PC-3 (cell line): ENCODE measurements around the gene HOXC9. TPM values are rescaled to one million over a fixed set of nuclear protein-coding genes. Genes with fewer than 3 reads are reported as not detected.

Experiments used
- ATAC-seq: fragments of 200-7000 bp; cut with Tn5 transposase; 2 replicates; pipeline ENCODE4 v1.9.1; 2020; ENCODE audit warnings: mild to moderate bottlenecking, moderate library complexity
- BruUV-seq: library from RNA; stranded (reverse); fragments of 400-500 nt; replicated peaks from 2 replicates; lab custom pipeline; 2021; lab: Mats Ljungman, UMichigan
- CTCF ChIA-PET: fragments of 300-600 bp; sonication (Branson Sonifier 250); formaldehyde crosslinking; loops from one replicate; lab custom pipeline; 2022; ENCODE audit warnings: antibody characterized with exemption; lab: Charles Lee
- POLR2A ChIA-PET: fragments of 300-600 bp; sonication (Branson Sonifier 250); formaldehyde crosslinking; loops from one replicate; lab custom pipeline; 2022; ENCODE audit warnings: antibody characterized with exemption; ENCODE audit not compliant: unreplicated experiment; lab: Charles Lee
- DNase-seq: peaks from one replicate; pipeline ENCODE4 v3.0.0-alpha.2; 2015
- H2AFZ ChIP-seq: fragments of 300-600 bp; sonication (generic); 2 replicates; pipeline ENCODE4 v1.6.0; 2016; ENCODE audit warnings: antibody characterized with exemption, low read length
- H3F3A ChIP-seq: fragments of 300-600 bp; sonication (generic); one replicate; pipeline ENCODE4 v1.6.0; 2017; ENCODE audit warnings: antibody characterized with exemption, low read length, control low read depth, mild to moderate bottlenecking; ENCODE audit not compliant: unreplicated experiment
- H3K27ac ChIP-seq: fragments of 300-600 bp; sonication (generic); 2 replicates; pipeline ENCODE4 v1.5.1; 2016; ENCODE audit warnings: mild to moderate bottlenecking, low read length
- H3K27me3 ChIP-seq: fragments of 300-600 bp; sonication (generic); 2 replicates; pipeline ENCODE4 v1.6.1; 2016; ENCODE audit warnings: low read length, mixed read lengths
- H3K36me3 ChIP-seq: fragments of 300-600 bp; sonication (generic); 2 replicates; pipeline ENCODE4 v1.6.1; 2016; ENCODE audit warnings: low read depth, mixed run types, low read length, mixed read lengths
- H3K4me1 ChIP-seq: fragments of 300-600 bp; sonication (generic); 2 replicates; pipeline ENCODE4 v1.5.1; 2016; ENCODE audit warnings: low read length; ENCODE audit not compliant: insufficient read depth
- H3K4me2 ChIP-seq: fragments of 300-600 bp; sonication (generic); 2 replicates; pipeline ENCODE4 v1.6.0; 2016; ENCODE audit warnings: low read length
- H3K4me3 ChIP-seq: fragments of 300-600 bp; sonication (generic); 2 replicates; pipeline ENCODE4 v1.5.1; 2016; ENCODE audit warnings: mild to moderate bottlenecking, low read length, mixed read lengths
- H3K79me2 ChIP-seq: fragments of 300-600 bp; sonication (generic); 2 replicates; pipeline ENCODE4 v1.6.1; 2017; ENCODE audit warnings: low read length, mixed read lengths
- H3K9ac ChIP-seq: fragments of 300-600 bp; sonication (generic); 2 replicates; pipeline ENCODE4 v1.6.0; 2016; ENCODE audit warnings: mild to moderate bottlenecking, low read length
- H3K9me2 ChIP-seq: fragments of 300-600 bp; sonication (generic); replicated peaks from 2 replicates; pipeline ENCODE4 v1.6.1; 2016; ENCODE audit warnings: mixed run types, low read length, mixed read lengths
- H3K9me3 ChIP-seq: fragments of 300-600 bp; sonication (generic); 2 replicates; pipeline ENCODE4 v1.6.1; 2016; ENCODE audit warnings: low read length, mixed read lengths
- H4K20me1 ChIP-seq: fragments of 300-600 bp; sonication (generic); 2 replicates; pipeline ENCODE4 v1.6.1; 2016; ENCODE audit warnings: low read length, mixed read lengths
- EZH2 ChIP-seq: fragments of 300-600 bp; sonication (generic); IDR thresholded peaks from one replicate; pipeline ENCODE4 v1.6.1; 2017; ENCODE audit warnings: antibody characterized with exemption, mild to moderate bottlenecking, low read length; ENCODE audit not compliant: unreplicated experiment
- EZH2phosphoT487 ChIP-seq: fragments of 300-600 bp; sonication (generic); IDR thresholded peaks from 2 replicates; pipeline ENCODE4 v1.6.1; 2018; ENCODE audit warnings: mild to moderate bottlenecking, antibody characterized with exemption, low read length, borderline replicate concordance
- intact Hi-C: fragments of 100-400 bp; cut with micrococcal nuclease; formaldehyde crosslinking; loops from 2 replicates; pipeline ENCODE4 v1.9.0; 2023
- total RNA-seq: library from RNA; depleted of rRNA; stranded (reverse); fragments of >200 nt; gene quantifications from 2 replicates; pipeline ENCODE4 v1.2.3, GENCODE V29; 2014
- TF ChIP-seq, protein P1 (sequence below): fragments of 300-600 bp; sonication (generic); conservative IDR thresholded peaks from 2 replicates; pipeline ENCODE4 v1.5.1; 2017; ENCODE audit warnings: antibody characterized with exemption, low read depth, mild to moderate bottlenecking, low read length

HOXC9 gene
- total RNA-seq, 1 experiment from 2014 or later, result 1.5 TPM

- ChIA-PET POLR2A (interaction anchor here (0.6 kb wide), 1 partner anchor 15 kb away, joined by 7 read pairs; no protein-coding TSS in a partner anchor), CTCF (interaction anchor here (0.6 to 1.0 kb wide), 3 partner anchors 11 to 164 kb away, joined by 3 to 4 read pairs (median 4); no protein-coding TSS in a partner anchor)
- no peaks in the 10 kb centered on the region for H3F3A ChIP-seq
- peaks cover 10% of the 10 kb centered on the region for H3K4me1 ChIP-seq
- intact Hi-C loops, result no loop called here
- 0 out of 2 replicates have a peak overlapping the region, but pooled peaks have one; percentile 53 for H3K4me2 ChIP-seq
- H3K4me3 ChIP-seq, result no peak overlapping the region
- no peak for DNase-seq
- no TSS peak for BruUV-seq
- no peaks in the 10 kb centered on the region for H4K20me1 ChIP-seq
- H3K9ac ChIP-seq, result no peak overlapping the region
- no peaks in the 10 kb centered on the region for H3K9me2 ChIP-seq
- H3K36me3 ChIP-seq, result no peaks in the 10 kb centered on the region
- ATAC-seq, result no peak
- no peaks in the 10 kb centered on the region for H3K27me3 ChIP-seq
- no peaks in the 10 kb centered on the region for H3K9me3 ChIP-seq
- TF ChIP-seq, protein P1, sequence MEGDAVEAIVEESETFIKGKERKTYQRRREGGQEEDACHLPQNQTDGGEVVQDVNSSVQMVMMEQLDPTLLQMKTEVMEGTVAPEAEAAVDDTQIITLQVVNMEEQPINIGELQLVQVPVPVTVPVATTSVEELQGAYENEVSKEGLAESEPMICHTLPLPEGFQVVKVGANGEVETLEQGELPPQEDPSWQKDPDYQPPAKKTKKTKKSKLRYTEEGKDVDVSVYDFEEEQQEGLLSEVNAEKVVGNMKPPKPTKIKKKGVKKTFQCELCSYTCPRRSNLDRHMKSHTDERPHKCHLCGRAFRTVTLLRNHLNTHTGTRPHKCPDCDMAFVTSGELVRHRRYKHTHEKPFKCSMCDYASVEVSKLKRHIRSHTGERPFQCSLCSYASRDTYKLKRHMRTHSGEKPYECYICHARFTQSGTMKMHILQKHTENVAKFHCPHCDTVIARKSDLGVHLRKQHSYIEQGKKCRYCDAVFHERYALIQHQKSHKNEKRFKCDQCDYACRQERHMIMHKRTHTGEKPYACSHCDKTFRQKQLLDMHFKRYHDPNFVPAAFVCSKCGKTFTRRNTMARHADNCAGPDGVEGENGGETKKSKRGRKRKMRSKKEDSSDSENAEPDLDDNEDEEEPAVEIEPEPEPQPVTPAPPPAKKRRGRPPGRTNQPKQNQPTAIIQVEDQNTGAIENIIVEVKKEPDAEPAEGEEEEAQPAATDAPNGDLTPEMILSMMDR, result no peak
- no peak for TF ChIP-seq EZH2phosphoT487
- H3K27ac ChIP-seq, result no peak overlapping the region
- H2AFZ ChIP-seq, result peak overlapping the region; percentile 49; the same call in 1 of the 2 replicates
- peaks cover 48% of the 10 kb centered on the region for H3K79me2 ChIP-seq
These were observed 27.5 kb downstream of the HOXC9 start for GRCh38 chr12:54027442-54027786.

DNA sequence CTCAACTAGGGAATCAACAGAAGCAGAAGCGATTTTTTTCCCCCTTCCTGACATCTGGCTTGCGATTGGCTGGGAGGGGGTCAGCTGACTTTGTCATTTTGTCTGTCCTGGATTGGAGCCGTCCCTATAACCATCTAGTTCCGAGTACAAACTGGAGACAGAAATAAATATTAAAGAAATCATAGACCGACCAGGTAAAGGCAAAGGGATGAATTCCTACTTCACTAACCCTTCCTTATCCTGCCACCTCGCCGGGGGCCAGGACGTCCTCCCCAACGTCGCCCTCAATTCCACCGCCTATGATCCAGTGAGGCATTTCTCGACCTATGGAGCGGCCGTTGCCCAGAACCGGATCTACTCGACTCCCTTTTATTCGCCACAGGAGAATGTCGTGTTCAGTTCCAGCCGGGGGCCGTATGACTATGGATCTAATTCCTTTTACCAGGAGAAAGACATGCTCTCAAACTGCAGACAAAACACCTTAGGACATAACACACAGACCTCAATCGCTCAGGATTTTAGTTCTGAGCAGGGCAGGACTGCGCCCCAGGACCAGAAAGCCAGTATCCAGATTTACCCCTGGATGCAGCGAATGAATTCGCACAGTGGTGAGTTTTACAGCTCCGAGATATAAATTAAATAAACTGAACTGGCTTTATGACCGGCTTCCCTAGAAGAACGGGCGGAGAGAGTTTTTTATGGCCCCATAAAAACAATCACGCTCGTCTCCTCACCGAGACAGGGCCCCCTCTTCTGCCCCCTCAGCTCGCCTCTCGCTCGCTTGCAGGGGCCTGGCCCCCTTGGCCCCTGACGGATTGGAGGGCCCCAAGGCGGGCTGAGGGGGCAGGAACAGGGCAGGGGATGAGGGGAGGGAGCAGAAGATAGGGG, 28.6 kb downstream of the HOXC9 start, which contains the start of gene HOXC6:
Gene HOXC6 (plus strand): TSS at position 127 of the 888 bp plus-strand sequence. CDS start 82 bp downstream, at position 209.
- ChIA-PET POLR2A (interaction anchor here (0.6 kb wide), 2 partner anchors 16 to 20 kb away, joined by 4 to 9 read pairs; partner anchors contain the start of gene HOXC8), CTCF (interaction anchor here (0.6 to 1.1 kb wide), 4 partner anchors 20 to 173 kb away, joined by 4 to 9 read pairs (median 6); partner anchors contain the start of gene HOXC8)
- H3F3A ChIP-seq, result no peaks in the 10 kb centered on the region
- peaks cover 37% of the 10 kb centered on the region for H3K79me2 ChIP-seq
- no peaks in the 10 kb centered on the region for H3K9me3 ChIP-seq
- peak within 1 kb of the TSS; percentile 96 for H2AFZ ChIP-seq
- ATAC-seq (peak; percentile 64), DNase-seq (peak; percentile 56)
- 0 out of 2 replicates have a peak within 1 kb of the TSS, but pooled peaks have one; percentile 2 for H3K27ac ChIP-seq
- BruUV-seq, result TSS peak; percentile 46
- no peaks in the 10 kb centered on the region for H4K20me1 ChIP-seq
- H3K9ac ChIP-seq, result peak within 1 kb of the TSS; percentile 49
- H3K4me3 ChIP-seq, result peak within 1 kb of the TSS; percentile 75
- H3K27me3 ChIP-seq, result no peaks in the 10 kb centered on the region
- no peaks in the 10 kb centered on the region for H3K36me3 ChIP-seq
- H3K9me2 ChIP-seq, result no peaks in the 10 kb centered on the region
- peak within 1 kb of the TSS; percentile 97 for H3K4me2 ChIP-seq
- intact Hi-C loops, result no loop called here
- TF ChIP-seq, protein P1, result no peak
- TF ChIP-seq EZH2 (no peak), EZH2phosphoT487 (no peak)
- peaks cover 10% of the 10 kb centered on the region for H3K4me1 ChIP-seq
